ENCODE data around the gene SLCO2B1.

The SLCO2B1 gene

DNA sequence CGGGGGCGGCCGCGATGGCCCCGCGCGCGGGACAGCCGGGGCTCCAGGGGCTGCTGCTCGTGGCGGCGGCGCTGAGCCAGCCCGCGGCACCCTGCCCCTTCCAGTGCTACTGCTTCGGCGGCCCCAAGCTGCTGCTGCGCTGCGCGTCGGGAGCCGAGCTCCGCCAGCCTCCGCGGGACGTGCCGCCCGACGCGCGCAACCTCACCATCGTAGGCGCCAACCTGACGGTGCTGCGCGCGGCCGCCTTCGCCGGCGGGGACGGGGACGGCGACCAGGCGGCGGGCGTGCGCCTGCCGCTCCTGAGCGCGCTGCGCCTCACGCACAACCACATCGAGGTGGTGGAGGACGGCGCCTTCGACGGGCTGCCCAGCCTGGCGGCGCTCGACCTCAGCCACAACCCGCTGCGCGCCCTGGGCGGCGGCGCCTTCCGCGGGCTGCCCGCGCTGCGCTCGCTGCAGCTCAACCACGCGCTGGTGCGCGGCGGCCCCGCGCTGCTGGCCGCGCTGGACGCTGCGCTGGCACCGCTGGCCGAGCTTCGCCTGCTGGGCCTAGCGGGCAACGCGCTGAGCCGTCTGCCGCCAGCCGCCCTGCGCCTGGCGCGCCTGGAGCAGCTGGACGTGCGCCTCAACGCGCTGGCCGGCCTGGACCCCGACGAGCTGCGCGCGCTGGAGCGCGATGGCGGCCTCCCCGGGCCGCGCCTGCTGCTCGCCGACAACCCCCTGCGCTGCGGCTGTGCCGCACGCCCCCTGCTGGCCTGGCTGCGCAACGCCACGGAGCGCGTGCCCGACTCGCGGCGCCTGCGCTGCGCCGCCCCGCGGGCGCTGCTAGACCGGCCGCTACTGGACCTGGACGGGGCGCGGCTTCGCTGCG lies 90.4 kb downstream of the SLCO2B1 start:
- Histone ChIP-seq H3K18ac (ENCODE audit: low read length) (peak overlapping the region; percentile 89), H4K91ac (ENCODE audit: low read depth, low read length, poor library complexity) (no peak overlapping the region), H3K14ac (ENCODE audit: low read length) (peak overlapping the region; percentile 83), H2AK5ac (ENCODE audit: low read depth, low read length) (peak overlapping the region; percentile 52), H3K4me3 (ENCODE audit: low read length in 2 of 2) (peak overlapping the region; percentile 54 to 90), H2AFZ (ENCODE audit: low read length) (peak overlapping the region; percentile 100), H3K4me1 (ENCODE audit: control insufficient read depth in 2 of 2, insufficient read depth in 1 of 2, low read depth in 1 of 2, low read length in 2 of 2) (peaks cover 4% of the 10 kb centered on the region in 2 donors), H3K9ac (ENCODE audit: low read depth, low read length, poor library complexity) (peak overlapping the region; percentile 84), H2BK5ac (ENCODE audit: low read length) (no peak overlapping the region), H3K27me3 (ENCODE audit: control insufficient read depth in 3 of 3, insufficient read depth in 3 of 3, low read depth in 1 of 3, low read length in 3 of 3) (peaks cover 20 to 69% (median 54%) of the 10 kb centered on the region in 3 experiments), H3K79me1 (ENCODE audit: low read depth, low read length) (no peaks in the 10 kb centered on the region), H3K9me3 (replicated peaks in 1 of 2; ENCODE audit: control insufficient read depth in 2 of 2, insufficient read depth in 1 of 2, low read depth in 1 of 2, low read length in 2 of 2) (no peaks in the 10 kb centered on the region), H3K23ac (ENCODE audit: low read depth, low read length, poor library complexity) (peak overlapping the region; percentile 67), H3K4me2 (ENCODE audit: insufficient read depth, low read length, poor library complexity, severe bottlenecking) (peak overlapping the region; percentile 83), H2BK120ac (ENCODE audit: low read depth, low read length) (no peak overlapping the region), H4K8ac (ENCODE audit: low read depth, low read length) (no peak overlapping the region), H3K27ac (replicated peaks; ENCODE audit: low read length) (no peak overlapping the region), H2BK12ac (ENCODE audit: low read length) (no peak overlapping the region), H3K4ac (ENCODE audit: low read length) (no peak overlapping the region), H2BK15ac (ENCODE audit: low read length) (no peak overlapping the region), H3K36me3 (replicated peaks in 1 of 2; ENCODE audit: control insufficient read depth in 2 of 2, insufficient read depth in 2 of 2, low read length in 2 of 2) (no peaks in the 10 kb centered on the region)
- DNase-seq (ENCODE audit: low spot score), result peak; percentile 90
- no CpG with 5 or more reads among the region's 140 CpGs for WGBS, 2 donors (ENCODE audit: extremely low coverage in 2 of 2, insufficient read length in 2 of 2, insufficient replicate concordance in 1 of 2)

- Histone ChIP-seq H2AK5ac (ENCODE audit: low read depth, low read length) (no peak overlapping the region), H2BK12ac (ENCODE audit: low read length) (no peak overlapping the region), H3K27ac (replicated peaks; ENCODE audit: low read length) (no peak overlapping the region), H4K8ac (ENCODE audit: low read depth, low read length) (no peak overlapping the region), H3K18ac (ENCODE audit: low read length) (peak overlapping the region; percentile 67), H3K36me3 (replicated peaks in 1 of 2; ENCODE audit: control insufficient read depth in 2 of 2, insufficient read depth in 2 of 2, low read length in 2 of 2) (no peaks in the 10 kb centered on the region), H4K91ac (ENCODE audit: low read depth, low read length, poor library complexity) (no peak overlapping the region), H3K4ac (ENCODE audit: low read length) (no peak overlapping the region), H3K27me3 (ENCODE audit: control insufficient read depth in 3 of 3, insufficient read depth in 3 of 3, low read depth in 1 of 3, low read length in 3 of 3) (peaks cover 20 to 69% (median 54%) of the 10 kb centered on the region in 3 experiments), H2AFZ (ENCODE audit: low read length) (peak overlapping the region; percentile 100), H3K14ac (ENCODE audit: low read length) (no peak overlapping the region), H2BK15ac (ENCODE audit: low read length) (no peak overlapping the region), H3K9ac (ENCODE audit: low read depth, low read length, poor library complexity) (no peak overlapping the region), H3K4me1 (ENCODE audit: control insufficient read depth in 2 of 2, insufficient read depth in 1 of 2, low read depth in 1 of 2, low read length in 2 of 2) (peaks cover 4% of the 10 kb centered on the region in 2 donors), H2BK5ac (ENCODE audit: low read length) (no peak overlapping the region), H3K23ac (ENCODE audit: low read depth, low read length, poor library complexity) (peak overlapping the region; percentile 67), H3K79me1 (ENCODE audit: low read depth, low read length) (no peaks in the 10 kb centered on the region), H3K4me3 (ENCODE audit: low read length in 2 of 2) (peak overlapping the region; percentile 54 to 81), H3K9me3 (replicated peaks in 1 of 2; ENCODE audit: control insufficient read depth in 2 of 2, insufficient read depth in 1 of 2, low read depth in 1 of 2, low read length in 2 of 2) (no peaks in the 10 kb centered on the region), H2BK120ac (ENCODE audit: low read depth, low read length) (no peak overlapping the region), H3K4me2 (ENCODE audit: insufficient read depth, low read length, poor library complexity, severe bottlenecking) (peak overlapping the region; percentile 51)
- no CpG with 5 or more reads among the region's 72 CpGs for WGBS, 2 donors (ENCODE audit: extremely low coverage in 2 of 2, insufficient read length in 2 of 2, insufficient replicate concordance in 1 of 2)
- DNase-seq (ENCODE audit: low spot score), result no peak
Measured at GRCh38 chr11:75241906-75242644, 91.2 kb downstream of the SLCO2B1 start.

DNA sequence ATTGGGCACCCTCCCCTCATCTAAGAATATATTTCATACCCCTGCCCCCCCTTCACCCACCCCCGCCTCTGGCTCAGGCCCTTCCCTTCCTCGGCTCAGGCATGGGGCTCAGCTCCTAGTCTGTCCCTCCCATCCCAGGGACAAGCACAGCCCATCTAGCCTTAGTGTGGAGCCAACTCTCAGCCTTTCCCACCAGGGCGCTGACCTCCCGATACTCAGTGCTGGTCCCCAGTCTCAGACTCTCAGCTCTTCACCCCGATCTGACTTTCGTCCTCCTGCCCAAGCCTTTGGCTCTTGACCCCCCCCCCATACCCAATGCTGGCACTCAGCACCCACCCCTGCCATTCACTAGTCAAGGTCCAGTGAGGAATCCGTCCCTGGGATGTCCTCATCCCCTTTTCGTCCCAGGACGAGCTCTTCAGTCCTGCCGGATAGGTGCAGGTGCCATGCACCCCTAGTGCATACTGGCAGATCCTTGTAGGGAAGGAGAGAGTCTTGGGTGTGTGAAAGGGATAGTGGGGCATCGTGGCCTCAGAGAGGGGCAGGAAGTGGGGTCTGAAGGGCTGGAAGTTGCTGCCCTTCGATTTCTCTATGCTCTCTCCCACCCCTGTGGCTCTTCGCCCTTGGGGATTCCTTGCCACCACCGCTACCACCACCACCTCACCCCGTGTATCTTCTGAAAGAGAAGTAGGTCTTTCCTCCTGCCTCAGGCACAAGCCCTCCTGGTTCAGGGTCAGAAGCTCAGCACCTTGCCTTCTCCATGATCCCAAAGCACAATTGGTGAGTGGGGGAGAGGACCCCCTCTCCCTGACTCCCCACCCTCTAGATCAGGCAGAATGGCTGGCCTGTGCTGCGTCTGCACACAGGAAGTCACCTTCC lies 92.1 kb downstream of the SLCO2B1 start:
- H3K9me3 ChIP-seq (replicated peaks in 1 of 2; ENCODE audit: control insufficient read depth in 2 of 2, insufficient read depth in 1 of 2, low read depth in 1 of 2, low read length in 2 of 2), result no peaks in the 10 kb centered on the region
- no peaks in the 10 kb centered on the region for H3K36me3 ChIP-seq (replicated peaks in 1 of 2; ENCODE audit: control insufficient read depth in 2 of 2, insufficient read depth in 2 of 2, low read length in 2 of 2)
- peaks cover 4% of the 10 kb centered on the region in 2 donors for H3K4me1 ChIP-seq (ENCODE audit: control insufficient read depth in 2 of 2, insufficient read depth in 1 of 2, low read depth in 1 of 2, low read length in 2 of 2)
- H2AK5ac ChIP-seq (ENCODE audit: low read depth, low read length), result no peak overlapping the region
- H3K27me3 ChIP-seq (ENCODE audit: control insufficient read depth in 3 of 3, insufficient read depth in 3 of 3, low read depth in 1 of 3, low read length in 3 of 3), result peaks cover 20 to 73% (median 54%) of the 10 kb centered on the region in 3 experiments
- H4K91ac ChIP-seq (ENCODE audit: low read depth, low read length, poor library complexity), result no peak overlapping the region
- H3K14ac ChIP-seq (ENCODE audit: low read length), result no peak overlapping the region
- H2AFZ ChIP-seq (ENCODE audit: low read length), result no peak overlapping the region
- no peak overlapping the region for H2BK5ac ChIP-seq (ENCODE audit: low read length)
- peak overlapping the region; percentile 61 for H3K18ac ChIP-seq (ENCODE audit: low read length)
- no peak overlapping the region for H3K4me3 ChIP-seq (ENCODE audit: low read length in 2 of 2)
- H2BK15ac ChIP-seq (ENCODE audit: low read length), result no peak overlapping the region
- no peak overlapping the region for H4K8ac ChIP-seq (ENCODE audit: low read depth, low read length)
- H3K4me2 ChIP-seq (ENCODE audit: insufficient read depth, low read length, poor library complexity, severe bottlenecking), result no peak overlapping the region
- no peak for DNase-seq (ENCODE audit: low spot score)
- H2BK12ac ChIP-seq (ENCODE audit: low read length), result no peak overlapping the region
- H2BK120ac ChIP-seq (ENCODE audit: low read depth, low read length), result no peak overlapping the region
- H3K27ac ChIP-seq (replicated peaks; ENCODE audit: low read length), result no peak overlapping the region
- no CpG with 5 or more reads among the region's 16 CpGs for WGBS, 2 donors (ENCODE audit: extremely low coverage in 2 of 2, insufficient read length in 2 of 2, insufficient replicate concordance in 1 of 2)
- no peak overlapping the region for H3K23ac ChIP-seq (ENCODE audit: low read depth, low read length, poor library complexity)
- no peaks in the 10 kb centered on the region for H3K79me1 ChIP-seq (ENCODE audit: low read depth, low read length)
- H3K4ac ChIP-seq (ENCODE audit: low read length), result no peak overlapping the region
- H3K9ac ChIP-seq (ENCODE audit: low read depth, low read length, poor library complexity), result no peak overlapping the region

All from neuronal stem cell (in vitro differentiated cells).